ENCODE data around the gene PRMT3.
"Not testable (repeated sequence)": the region's sequence is repeated elsewhere in the genome, so short reads cannot be mapped to it uniquely, and the experiment has no call there.

The PRMT3 gene

GRCh38 chr11:20374741-20375300 lies 12.7 kb upstream of the PRMT3 start:
- DNase-seq, result no peak

- DNase-seq, result no peak
These were observed 11.3 kb upstream of the PRMT3 start for GRCh38 chr11:20376162-20376730.

GRCh38 chr11:20385996-20386395 lies 1.5 kb upstream of the PRMT3 start:
- DNase-seq, result not testable (repeated sequence)

GRCh38 chr11:20388096-20389055 lies 860 bp downstream of the PRMT3 start:
- DNase-seq, result no peak

GRCh38 chr11:20397281-20397680 lies 9.8 kb downstream of the PRMT3 start:
- DNase-seq, result no peak

GRCh38 chr11:20399498-20399897 lies 12.0 kb downstream of the PRMT3 start:
- DNase-seq, result no peak

GRCh38 chr11:20403059-20403458 lies 15.5 kb downstream of the PRMT3 start:
- DNase-seq, result no peak

GRCh38 chr11:20406484-20406883 lies 19.0 kb downstream of the PRMT3 start:
- no peak for DNase-seq

- no peak for DNase-seq
These were observed 19.8 kb downstream of the PRMT3 start for GRCh38 chr11:20407344-20407743.

- DNase-seq, result no peak
These were observed 27.9 kb downstream of the PRMT3 start for GRCh38 chr11:20415432-20415831.

GRCh38 chr11:20417771-20418170 lies 30.3 kb downstream of the PRMT3 start:
- no peak for DNase-seq

- no peak for DNase-seq
These were observed 34.4 kb downstream of the PRMT3 start for GRCh38 chr11:20421946-20422345.

- no peak for DNase-seq
These were observed 41.7 kb downstream of the PRMT3 start for GRCh38 chr11:20429216-20429615.

GRCh38 chr11:20438637-20439036 lies 51.1 kb downstream of the PRMT3 start:
- DNase-seq, result no peak

- DNase-seq, result no peak
These were observed 56.1 kb downstream of the PRMT3 start for GRCh38 chr11:20443596-20443995.

- DNase-seq, result no peak
These were observed 57.0 kb downstream of the PRMT3 start for GRCh38 chr11:20444535-20444934.

GRCh38 chr11:20448834-20449233 lies 61.3 kb downstream of the PRMT3 start:
- no peak for DNase-seq

GRCh38 chr11:20450829-20451228 lies 63.3 kb downstream of the PRMT3 start:
- DNase-seq, result no peak

- DNase-seq, result no peak
These were observed 64.1 kb downstream of the PRMT3 start for GRCh38 chr11:20451568-20451967.

GRCh38 chr11:20452585-20452984 lies 65.1 kb downstream of the PRMT3 start:
- no peak for DNase-seq

GRCh38 chr11:20453657-20454316 lies 66.3 kb downstream of the PRMT3 start:
- no peak for DNase-seq

- no peak for DNase-seq
These were observed 69.7 kb downstream of the PRMT3 start for GRCh38 chr11:20457001-20457799.

All from CD4-positive, alpha-beta T cell treated with Interferon gamma for 1 hour (primary cell).